Upper lobe of left lung (tissue), 4 donors: ENCODE results near the gene SDS.

ENCODE experiments used
- POLR2AphosphoS5 ChIP-seq, 2 donors: sonication (generic); formaldehyde crosslinking; IDR thresholded peaks; one replicate each; pipeline ENCODE4 v1.5.1; 2017; ENCODE audit warnings: antibody characterized with exemption in 2 of 2
- TF ChIP-seq, protein P1 (sequence below), 6 experiments: fragments of 450-650 bp in 4 of 6; fragments of 200-600 bp in 2 of 6; sonication (generic) in 2 of 6; IDR thresholded peaks; one replicate each; pipeline ENCODE4 v1.5.1; 2016 to 2019; ENCODE audit warnings: antibody characterized with exemption in 6 of 6

DNA sequence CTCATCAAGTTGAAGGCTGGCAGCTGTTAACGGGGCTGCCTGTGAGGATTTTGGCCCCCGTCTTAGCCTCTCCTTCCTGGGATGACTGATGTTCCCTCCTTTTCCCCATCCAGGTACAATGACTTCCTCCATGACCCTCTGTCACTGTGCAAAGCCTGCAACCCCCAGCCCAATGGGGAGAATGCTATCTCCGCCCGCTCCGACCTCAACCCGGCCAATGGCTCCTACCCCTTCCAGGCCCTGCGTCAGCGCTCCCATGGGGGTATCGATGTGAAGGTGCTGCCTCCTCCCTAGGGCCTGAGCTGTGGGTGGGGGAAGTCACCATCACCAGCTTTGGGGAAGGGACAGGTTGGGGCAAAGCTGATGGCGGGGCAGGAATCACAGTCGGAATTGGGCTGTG, 16.1 kb downstream of the SDS start:
- TF ChIP-seq, protein P1, sequence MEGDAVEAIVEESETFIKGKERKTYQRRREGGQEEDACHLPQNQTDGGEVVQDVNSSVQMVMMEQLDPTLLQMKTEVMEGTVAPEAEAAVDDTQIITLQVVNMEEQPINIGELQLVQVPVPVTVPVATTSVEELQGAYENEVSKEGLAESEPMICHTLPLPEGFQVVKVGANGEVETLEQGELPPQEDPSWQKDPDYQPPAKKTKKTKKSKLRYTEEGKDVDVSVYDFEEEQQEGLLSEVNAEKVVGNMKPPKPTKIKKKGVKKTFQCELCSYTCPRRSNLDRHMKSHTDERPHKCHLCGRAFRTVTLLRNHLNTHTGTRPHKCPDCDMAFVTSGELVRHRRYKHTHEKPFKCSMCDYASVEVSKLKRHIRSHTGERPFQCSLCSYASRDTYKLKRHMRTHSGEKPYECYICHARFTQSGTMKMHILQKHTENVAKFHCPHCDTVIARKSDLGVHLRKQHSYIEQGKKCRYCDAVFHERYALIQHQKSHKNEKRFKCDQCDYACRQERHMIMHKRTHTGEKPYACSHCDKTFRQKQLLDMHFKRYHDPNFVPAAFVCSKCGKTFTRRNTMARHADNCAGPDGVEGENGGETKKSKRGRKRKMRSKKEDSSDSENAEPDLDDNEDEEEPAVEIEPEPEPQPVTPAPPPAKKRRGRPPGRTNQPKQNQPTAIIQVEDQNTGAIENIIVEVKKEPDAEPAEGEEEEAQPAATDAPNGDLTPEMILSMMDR (IDR thresholded peaks at IDR 0.05), result no peak
- TF ChIP-seq POLR2AphosphoS5 (IDR thresholded peaks at IDR 0.05), result no peak
